Lower leg skin (tissue), 4 donors: ENCODE measurements around the gene HSPA4L. TPM values are rescaled to one million over a fixed set of nuclear protein-coding genes. Genes with fewer than 3 reads are reported as not detected.

Source experiments
- DNase-seq, 2 donors: peaks; one replicate each; pipeline ENCODE4 v3.0.0-alpha.2; 2019; ENCODE audit warnings: low spot score in 2 of 2
- H3K4me3 ChIP-seq: fragments of 200-600 bp; sonication (generic); 2 replicates; pipeline ENCODE4 v1.5.1; 2017; ENCODE audit warnings: mild to moderate bottlenecking, low read depth; ENCODE audit not compliant: poor library complexity, severe bottlenecking
- POLR2A ChIP-seq, 2 donors: fragments of 450-650 bp; IDR thresholded peaks; one replicate each; pipeline ENCODE4 v1.6.1; 2016 to 2017; ENCODE audit warnings: antibody characterized with exemption in 2 of 2, mild to moderate bottlenecking in 1 of 2, moderate library complexity in 1 of 2
- WGBS, 2 donors: methylation state at CpG; one replicate each; pipeline ENCODE4 v1.1.5; 2018; 5-methylcytosine and 5-hydroxymethylcytosine counted together
- intact Hi-C: fragments of 100-400 bp; cut with DNase I; formaldehyde crosslinking; loops from one replicate; pipeline ENCODE4 v1.15.0; 2023; ENCODE audit warnings: low total_unique reads
- total RNA-seq, 4 donors: library from RNA; depleted of rRNA; stranded (reverse); fragments of >200 nt; gene quantifications; one replicate each; pipeline ENCODE4 v1.1.0, GENCODE V29; 2016
- TF ChIP-seq, protein P1 (sequence below), 3 donors: fragments of 450-650 bp; IDR thresholded peaks; one replicate each; pipeline ENCODE4 v1.5.1; 2016; ENCODE audit warnings: antibody characterized with exemption in 3 of 3, mild to moderate bottlenecking in 3 of 3, moderate library complexity in 2 of 3

The HSPA4L gene
- total RNA-seq, 4 donors from 2014 or later: 15.8 to 25.1 (median 22.5) TPM

DNA sequence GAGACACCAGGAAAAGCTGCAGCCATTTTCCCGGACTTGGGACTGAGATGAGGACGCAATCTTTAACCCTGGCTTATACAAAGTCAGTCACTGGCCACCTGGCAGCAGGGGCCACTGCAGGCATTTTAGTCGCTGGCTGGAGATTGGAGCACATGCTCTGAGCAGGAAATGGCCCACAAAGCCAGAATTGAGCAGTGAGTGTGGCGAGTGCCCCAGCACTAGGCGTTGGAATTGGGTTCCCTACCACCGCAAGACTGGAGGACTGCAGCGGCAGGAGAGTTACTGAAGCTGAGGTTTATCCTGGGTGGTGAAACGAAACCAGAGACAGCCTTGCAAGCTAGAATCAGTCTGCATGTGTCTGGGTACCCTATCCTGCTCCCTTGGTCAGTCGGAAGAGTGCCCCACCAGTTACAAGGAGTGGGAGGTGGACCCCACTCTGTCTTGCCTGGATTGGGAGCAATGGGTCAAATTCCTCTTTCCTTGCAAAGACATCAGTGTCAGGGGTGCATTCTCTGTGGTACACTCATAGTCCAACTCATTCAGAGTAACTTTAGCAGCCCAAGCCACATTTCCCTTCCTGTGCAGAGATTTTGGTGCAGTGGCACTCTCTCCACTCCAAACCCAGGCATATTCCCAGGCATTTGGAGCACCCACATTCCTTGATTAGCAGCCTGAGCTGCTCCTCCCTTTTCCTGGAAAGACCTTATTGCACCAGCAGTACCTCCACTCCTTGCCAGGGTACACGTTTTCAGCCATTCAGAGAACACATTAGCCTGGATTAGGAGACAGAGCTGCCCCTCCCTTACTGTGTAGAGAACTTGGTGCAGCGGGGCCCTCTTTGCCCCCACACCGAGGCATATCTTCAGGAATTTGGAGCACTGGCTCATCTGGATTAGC, 61.8 kb downstream of the HSPA4L start:
- no peak for DNase-seq
- WGBS, 2 donors: 93 to 94% methylated on average over 12 of the region's 12 CpGs
- no peak overlapping the region for H3K4me3 ChIP-seq
- no peak for TF ChIP-seq POLR2A (IDR thresholded peaks at IDR 0.05)
- TF ChIP-seq, protein P1, sequence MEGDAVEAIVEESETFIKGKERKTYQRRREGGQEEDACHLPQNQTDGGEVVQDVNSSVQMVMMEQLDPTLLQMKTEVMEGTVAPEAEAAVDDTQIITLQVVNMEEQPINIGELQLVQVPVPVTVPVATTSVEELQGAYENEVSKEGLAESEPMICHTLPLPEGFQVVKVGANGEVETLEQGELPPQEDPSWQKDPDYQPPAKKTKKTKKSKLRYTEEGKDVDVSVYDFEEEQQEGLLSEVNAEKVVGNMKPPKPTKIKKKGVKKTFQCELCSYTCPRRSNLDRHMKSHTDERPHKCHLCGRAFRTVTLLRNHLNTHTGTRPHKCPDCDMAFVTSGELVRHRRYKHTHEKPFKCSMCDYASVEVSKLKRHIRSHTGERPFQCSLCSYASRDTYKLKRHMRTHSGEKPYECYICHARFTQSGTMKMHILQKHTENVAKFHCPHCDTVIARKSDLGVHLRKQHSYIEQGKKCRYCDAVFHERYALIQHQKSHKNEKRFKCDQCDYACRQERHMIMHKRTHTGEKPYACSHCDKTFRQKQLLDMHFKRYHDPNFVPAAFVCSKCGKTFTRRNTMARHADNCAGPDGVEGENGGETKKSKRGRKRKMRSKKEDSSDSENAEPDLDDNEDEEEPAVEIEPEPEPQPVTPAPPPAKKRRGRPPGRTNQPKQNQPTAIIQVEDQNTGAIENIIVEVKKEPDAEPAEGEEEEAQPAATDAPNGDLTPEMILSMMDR (IDR thresholded peaks at IDR 0.05): no peak
- intact Hi-C loops: no loop called here

DNA sequence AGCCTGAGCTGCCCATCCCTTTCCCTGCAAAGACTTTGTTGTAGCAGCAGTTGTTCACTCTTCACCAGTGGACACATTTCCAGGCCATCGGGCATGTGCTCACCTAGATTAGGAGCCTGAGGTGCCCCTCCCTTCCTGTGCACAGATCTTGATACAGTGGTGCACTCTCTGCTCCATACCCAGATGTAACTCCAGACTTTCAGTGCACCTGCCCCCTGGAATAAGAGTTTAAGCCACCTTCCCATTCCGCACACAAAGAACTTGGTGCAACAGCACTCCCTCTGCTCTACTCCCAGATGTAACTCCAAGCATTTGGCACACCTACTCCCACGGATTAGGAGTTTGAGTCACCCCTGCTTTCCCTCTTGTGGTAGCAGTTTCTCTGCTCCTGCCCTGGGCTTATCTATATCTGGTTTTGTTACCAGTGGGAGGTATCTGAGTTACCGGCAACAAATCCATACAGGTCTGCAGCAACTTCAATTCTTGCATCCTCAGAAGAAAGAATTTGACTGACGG, 62.5 kb downstream of the HSPA4L start:
- DNase-seq: no peak
- TF ChIP-seq, protein P1 (IDR thresholded peaks at IDR 0.05): no peak
- no peak for TF ChIP-seq POLR2A (IDR thresholded peaks at IDR 0.05)
- no peak overlapping the region for H3K4me3 ChIP-seq
- intact Hi-C loops: no loop called here
- 87 to 91% methylated on average over 5 of the region's 5 CpGs for WGBS, 2 donors

DNA sequence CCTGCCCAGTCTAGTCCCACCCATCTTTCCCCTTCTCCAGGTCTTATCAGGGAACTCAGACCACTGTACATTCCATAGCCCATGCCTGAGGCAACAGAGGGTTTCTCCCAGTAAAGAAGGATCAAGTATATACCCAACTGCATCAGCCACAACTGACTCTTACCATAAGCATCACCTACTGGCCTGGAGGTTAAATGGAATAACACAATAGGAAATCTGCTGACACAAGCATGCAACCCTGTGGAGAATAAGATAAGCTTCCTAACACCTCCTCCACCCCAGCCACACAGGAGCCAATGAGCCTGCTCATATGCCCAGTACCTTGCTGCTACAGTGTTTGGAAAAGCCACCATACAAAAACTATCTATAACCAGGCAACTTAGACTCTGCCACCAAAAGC, 63.9 kb downstream of the HSPA4L start:
- TF ChIP-seq, protein P1 (IDR thresholded peaks at IDR 0.05): no peak
- no peak for TF ChIP-seq POLR2A (IDR thresholded peaks at IDR 0.05)
- intact Hi-C loops: no loop called here
- DNase-seq: no peak
- no peak overlapping the region for H3K4me3 ChIP-seq

DNA sequence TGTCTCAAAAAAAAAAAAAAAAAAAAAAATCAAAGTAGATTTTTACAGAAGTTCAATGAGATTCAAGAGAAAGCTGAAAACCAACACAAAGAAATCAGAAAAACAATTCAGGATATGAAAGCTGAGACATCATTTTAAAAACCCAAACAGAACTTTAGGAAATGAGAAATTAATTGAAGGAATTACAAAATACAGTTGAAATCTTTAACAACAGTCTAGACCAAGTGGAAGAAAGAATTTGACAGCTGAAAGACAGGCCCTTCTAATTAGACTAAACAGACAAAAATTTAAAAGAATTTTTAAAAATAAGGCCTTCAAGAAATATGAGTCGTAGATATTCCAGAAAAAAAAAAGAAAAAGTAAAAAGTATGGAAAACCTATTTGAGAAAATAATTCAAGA, 64.6 kb downstream of the HSPA4L start:
- intact Hi-C loops: no loop called here
- TF ChIP-seq, protein P1 (IDR thresholded peaks at IDR 0.05): no peak
- no peak for TF ChIP-seq POLR2A (IDR thresholded peaks at IDR 0.05)
- 95 to 100% methylated on average over 1 of the region's 1 CpG for WGBS, 2 donors
- no peak overlapping the region for H3K4me3 ChIP-seq
- DNase-seq: no peak

DNA sequence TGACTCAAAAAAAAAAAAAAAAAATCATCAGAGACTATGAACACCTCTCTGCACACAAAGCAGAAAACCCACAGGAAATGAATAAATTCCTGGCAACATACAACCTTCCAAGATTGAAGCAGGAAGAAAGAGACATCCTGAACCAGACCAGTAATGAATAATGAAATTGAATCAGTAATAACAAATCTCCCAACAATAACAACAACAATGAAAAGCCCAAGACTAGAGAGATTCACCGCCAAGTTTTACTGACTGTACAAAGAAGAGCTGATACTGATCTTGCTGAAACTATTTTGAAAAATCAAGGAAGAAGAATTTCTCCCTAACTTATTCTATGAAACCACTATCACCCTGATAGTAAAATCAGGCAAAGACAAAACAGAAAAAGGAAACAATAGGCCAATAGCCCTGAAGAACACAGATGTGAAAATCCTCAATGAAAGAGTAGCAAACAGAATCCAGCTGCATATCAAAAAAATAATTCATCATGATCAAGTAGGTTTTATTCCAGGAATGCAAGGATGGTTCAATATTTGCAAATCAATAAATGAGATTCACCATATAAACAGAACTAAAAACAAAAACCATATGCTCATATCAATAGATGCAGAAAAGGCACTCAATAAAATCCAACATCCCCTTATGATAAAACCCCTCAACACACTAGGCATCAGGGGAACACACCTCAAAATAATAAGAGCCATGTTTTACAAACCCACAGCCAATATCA, 67.5 kb downstream of the HSPA4L start:
- no peak for DNase-seq
- TF ChIP-seq, protein P1 (IDR thresholded peaks at IDR 0.05): no peak
- no peak for TF ChIP-seq POLR2A (IDR thresholded peaks at IDR 0.05)
- intact Hi-C loops: no loop called here
- 87 to 93% methylated on average over 1 of the region's 1 CpG for WGBS, 2 donors
- no peak overlapping the region for H3K4me3 ChIP-seq
